ENCODE data around the gene DVL1.

The DVL1 gene

GRCh38 chr1:1308756-1309250 lies 40.4 kb downstream of the DVL1 start:
- DNase-seq = no peak

- peak; percentile 97 for DNase-seq
These were observed 41.1 kb downstream of the DVL1 start, which contains the start of the genes ACAP3 and PUSL1 for GRCh38 chr1:1307923-1308755. Gene ACAP3 (minus strand): TSS chr1:1307930. CDS start chr1:1307815, 115 bp downstream. Gene PUSL1 (plus strand): TSS chr1:1308597. CDS start chr1:1308644, 47 bp downstream.

- no peak for DNase-seq
These were observed 41.8 kb downstream of the DVL1 start for GRCh38 chr1:1307261-1307922.

GRCh38 chr1:1306661-1307260 lies 42.5 kb downstream of the DVL1 start:
- DNase-seq = no peak

GRCh38 chr1:1306070-1306660 lies 43.1 kb downstream of the DVL1 start:
- DNase-seq = no peak

- DNase-seq = no peak
These were observed 43.7 kb downstream of the DVL1 start for GRCh38 chr1:1305300-1306069.

- no peak for DNase-seq
These were observed 44.6 kb downstream of the DVL1 start for GRCh38 chr1:1304331-1305299.

- DNase-seq = no peak
These were observed 45.5 kb downstream of the DVL1 start for GRCh38 chr1:1303736-1304135.

GRCh38 chr1:1302951-1303509 lies 46.2 kb downstream of the DVL1 start:
- no peak for DNase-seq

GRCh38 chr1:1302006-1302430 lies 47.2 kb downstream of the DVL1 start:
- DNase-seq = no peak

GRCh38 chr1:1300352-1300739 lies 48.9 kb downstream of the DVL1 start:
- no peak for DNase-seq

GRCh38 chr1:1299686-1300351 lies 49.4 kb downstream of the DVL1 start:
- no peak for DNase-seq

GRCh38 chr1:1298861-1299685 lies 50.1 kb downstream of the DVL1 start:
- no peak for DNase-seq

GRCh38 chr1:1297802-1298424 lies 51.3 kb downstream of the DVL1 start:
- no peak for DNase-seq

GRCh38 chr1:1296070-1297061 lies 52.9 kb downstream of the DVL1 start:
- DNase-seq = no peak

GRCh38 chr1:1295154-1295923 lies 53.9 kb downstream of the DVL1 start:
- no peak for DNase-seq

Data from KG1 (cell line).